T47D (cell line): ENCODE measurements around the gene KIF5C.

ENCODE experiments used
- DNase-seq, 2 experiments: peaks; one replicate each; pipeline versions ENCODE4 v3.0.0 to v3.0.0-alpha.2; 2011 to 2012; ENCODE audit warnings: low read depth in 1 of 2, low spot score in 1 of 2
- JUND ChIP-seq: IDR thresholded peaks from 2 replicates; pipeline ENCODE4 v1.6.1; 2012; ENCODE audit warnings: low read depth
- in situ Hi-C: cut with HindIII; loops from 2 replicates; pipeline ENCODE4 v1.10.0; 2016; ENCODE audit warnings: low sequenced_read_pairs, low pct_unique_long_range_greater_than_20kb

KIF5C gene

DNA sequence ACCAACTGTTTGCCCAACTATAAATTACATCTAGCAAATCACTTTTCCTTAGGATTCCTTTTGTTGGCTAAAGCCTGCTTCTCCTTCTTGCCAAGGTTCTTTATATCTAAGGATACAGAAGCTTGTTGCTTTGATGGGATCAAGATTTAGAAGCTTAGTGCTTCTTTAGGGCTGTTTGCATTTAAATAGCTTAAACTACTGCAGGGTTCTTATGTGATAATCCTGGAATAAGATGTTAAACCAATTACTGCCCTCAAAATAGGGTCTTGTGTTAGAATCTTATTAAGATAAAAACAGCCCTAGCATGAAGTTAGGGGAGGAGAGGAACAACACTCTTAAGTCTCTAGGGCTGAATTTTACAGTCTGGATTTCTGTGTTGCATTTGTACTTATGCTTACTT, 64.2 kb downstream of the KIF5C start:
- TF ChIP-seq JUND = no peak
- in situ Hi-C loops = no loop called here

GRCh38 chr2:148943097-148943496, 68.1 kb downstream of the KIF5C start:
- no peak for DNase-seq
- no peak for TF ChIP-seq JUND
- in situ Hi-C loops = no loop called here

More for the DNA sequence above, 64.2 kb downstream of the KIF5C start:
- no peak for DNase-seq

- no peak for TF ChIP-seq JUND
- in situ Hi-C loops = no loop called here
- DNase-seq = no peak
Measured at GRCh38 chr2:148944536-148944935, 69.5 kb downstream of the KIF5C start.

- no peak for TF ChIP-seq JUND
- no peak for DNase-seq
- in situ Hi-C loops = no loop called here
Measured at GRCh38 chr2:148947299-148947698, 72.3 kb downstream of the KIF5C start.

DNA sequence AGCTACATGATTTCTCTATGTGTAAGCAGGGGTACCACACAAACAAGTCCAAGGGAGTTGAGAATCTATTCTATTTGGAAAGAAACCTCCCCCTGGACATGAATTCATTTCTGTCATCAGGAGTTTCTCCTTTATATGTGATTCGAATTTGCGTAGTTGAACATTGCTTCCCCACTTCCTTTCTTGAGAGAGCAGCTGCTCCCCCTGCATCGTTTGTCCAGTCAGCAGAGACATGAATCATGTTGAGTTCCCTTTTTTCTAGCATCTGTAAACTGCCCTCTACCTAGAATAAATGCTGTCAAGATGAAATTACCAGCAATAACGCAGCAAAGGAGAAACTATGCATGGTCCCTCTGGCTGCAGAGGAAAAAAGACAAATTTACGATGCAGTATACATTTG, 73.8 kb downstream of the KIF5C start:
- no peak for DNase-seq
- in situ Hi-C loops = no loop called here
- no peak for TF ChIP-seq JUND

DNA sequence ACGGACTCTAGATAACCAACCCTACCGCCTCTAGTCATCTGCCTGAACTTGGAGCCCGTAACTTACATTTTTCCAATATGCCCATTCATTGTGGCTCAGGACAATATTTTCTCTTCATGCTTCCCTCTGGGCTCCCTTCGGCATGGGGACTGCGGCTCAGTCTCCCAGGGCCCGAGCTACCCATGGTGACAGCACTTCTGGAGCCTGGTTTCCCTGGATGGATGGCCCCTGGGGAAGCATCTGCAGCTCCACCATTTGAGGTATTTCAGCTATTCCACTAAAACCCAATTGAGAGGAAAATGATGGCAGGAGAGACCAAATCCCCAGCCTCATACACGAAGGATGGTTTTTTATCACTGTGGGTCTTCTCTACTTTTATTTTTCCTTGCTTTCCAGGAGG, 74.3 kb downstream of the KIF5C start:
- DNase-seq = no peak
- TF ChIP-seq JUND = no peak
- in situ Hi-C loops = no loop called here

- in situ Hi-C loops = no loop called here
- DNase-seq = no peak
Measured at GRCh38 chr2:148952621-148953020, 77.6 kb downstream of the KIF5C start.

DNA sequence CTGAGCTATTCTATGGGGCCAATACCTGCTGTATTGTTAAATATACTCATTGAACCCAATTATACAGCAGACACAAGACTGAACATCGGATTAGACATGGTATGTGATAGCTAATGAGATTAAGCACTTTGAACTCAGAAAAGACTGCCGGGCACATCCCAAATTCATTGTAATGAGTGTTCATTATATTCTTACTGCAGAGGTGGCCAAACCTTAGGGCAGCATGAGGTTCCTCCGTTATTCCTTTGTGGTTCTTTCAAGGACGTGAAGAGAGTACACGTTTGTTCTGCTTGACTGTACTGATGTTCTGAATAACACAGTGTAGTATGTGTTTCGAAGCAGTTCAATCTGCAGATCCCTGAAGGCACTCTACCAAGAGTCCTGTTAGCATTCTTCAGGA, 78.4 kb downstream of the KIF5C start:
- TF ChIP-seq JUND = no peak
- in situ Hi-C loops = no loop called here
- no peak for DNase-seq

More at GRCh38 chr2:148952621-148953020, 77.6 kb downstream of the KIF5C start:
- TF ChIP-seq JUND = no peak

DNA sequence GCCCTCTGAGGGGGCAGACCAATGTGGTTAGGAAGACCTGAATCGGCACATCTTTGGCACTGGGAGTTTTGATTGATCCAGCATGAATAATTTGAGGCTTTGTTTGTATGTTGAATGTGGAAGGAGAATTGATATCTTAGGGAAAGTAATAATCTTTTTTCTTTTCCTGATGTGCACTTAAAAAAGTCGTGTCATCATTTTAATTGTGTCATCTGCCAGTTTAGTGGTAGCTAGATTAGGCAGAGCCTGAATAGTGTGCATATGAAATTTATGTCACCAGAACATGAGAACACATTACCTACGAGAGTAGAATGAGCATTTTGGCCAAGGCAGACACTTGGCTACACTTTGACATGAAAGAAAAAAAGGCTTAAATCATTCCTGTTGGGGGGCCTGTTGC, 79.5 kb downstream of the KIF5C start:
- no peak for DNase-seq
- in situ Hi-C loops = no loop called here
- TF ChIP-seq JUND = no peak

DNA sequence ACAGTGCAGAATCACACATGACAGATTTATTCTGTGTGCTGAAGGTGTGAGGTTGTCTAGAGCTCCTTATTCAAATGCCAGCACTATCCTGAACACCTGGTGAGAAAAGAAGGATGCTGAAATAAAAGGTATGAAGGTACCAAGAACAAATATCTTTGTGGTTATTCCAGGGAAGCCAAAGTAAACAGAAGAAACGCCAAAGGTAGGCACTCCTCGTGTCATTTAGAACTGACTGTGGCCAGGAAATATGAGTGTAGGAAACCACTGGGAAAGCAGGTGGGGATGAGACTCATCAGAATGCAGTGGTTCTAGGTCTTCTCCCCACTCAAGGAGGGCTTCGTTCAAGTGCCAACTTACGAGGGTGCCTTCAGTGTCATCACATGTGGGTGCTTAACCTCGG, 80.8 kb downstream of the KIF5C start:
- in situ Hi-C loops = no loop called here

GRCh38 chr2:148957023-148957422, 82.0 kb downstream of the KIF5C start:
- in situ Hi-C loops = no loop called here
- no peak for DNase-seq
- no peak for TF ChIP-seq JUND

More for the DNA sequence above, 80.8 kb downstream of the KIF5C start:
- TF ChIP-seq JUND = no peak
- DNase-seq = peak in 1 of 2 experiments; percentile 67

GRCh38 chr2:148959745-148960144, 84.7 kb downstream of the KIF5C start:
- no peak for DNase-seq
- TF ChIP-seq JUND = no peak
- in situ Hi-C loops = no loop called here

- no peak for DNase-seq
- TF ChIP-seq JUND = no peak
- in situ Hi-C loops = no loop called here
Measured at GRCh38 chr2:148960483-148960882, 85.5 kb downstream of the KIF5C start.

DNA sequence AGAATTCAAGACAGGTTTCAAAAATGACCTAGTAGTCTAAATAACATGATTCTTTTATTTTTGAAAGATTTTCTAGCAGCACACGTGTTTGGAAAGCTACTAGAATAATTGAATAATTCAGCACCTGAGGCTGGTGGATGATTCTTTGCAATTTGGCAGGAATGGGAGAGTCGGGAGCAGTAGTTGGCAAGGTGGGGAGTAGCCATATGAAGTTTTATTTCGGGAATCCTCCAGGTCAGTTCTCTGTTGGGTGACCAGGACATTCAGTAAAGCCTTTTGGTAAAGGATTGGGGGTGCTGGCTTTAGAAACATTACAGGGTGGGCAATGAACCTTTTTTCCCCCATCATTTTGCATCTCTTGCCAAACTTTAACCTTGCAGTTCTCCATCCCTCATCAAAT, 88.4 kb downstream of the KIF5C start:
- DNase-seq = no peak
- no peak for TF ChIP-seq JUND
- in situ Hi-C loops = no loop called here
